NCI-H446 treated with DMSO at 0.1 percent for 48 hours (cell line): ENCODE data around the gene YWHAG.
"Not testable (repeated sequence)": the region's sequence is repeated elsewhere in the genome, so short reads cannot be mapped to it uniquely, and the experiment has no call there.

Experiments
- DNase-seq: peaks from one replicate; lab custom pipeline; 2025; lab: John Stamatoyannopoulos, UW

Gene YWHAG

DNA sequence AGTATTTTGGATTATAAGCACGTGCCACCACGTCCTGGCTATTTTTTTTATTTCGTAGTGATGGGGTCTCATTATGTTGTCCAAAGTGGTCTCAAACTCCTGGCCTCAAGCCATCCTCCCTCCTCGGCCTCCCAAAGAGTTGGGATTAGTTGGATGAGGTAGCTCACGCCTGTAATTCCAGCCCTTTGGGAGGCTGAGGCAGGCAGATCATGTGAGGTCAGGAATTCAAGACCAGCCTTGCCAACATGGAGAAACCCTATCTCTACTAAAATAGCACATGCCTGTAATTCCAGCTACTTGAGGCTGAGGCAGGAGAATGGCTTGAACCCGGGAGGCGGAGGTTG is 21.8 kb upstream of the YWHAG start:
- no peak for DNase-seq

DNA sequence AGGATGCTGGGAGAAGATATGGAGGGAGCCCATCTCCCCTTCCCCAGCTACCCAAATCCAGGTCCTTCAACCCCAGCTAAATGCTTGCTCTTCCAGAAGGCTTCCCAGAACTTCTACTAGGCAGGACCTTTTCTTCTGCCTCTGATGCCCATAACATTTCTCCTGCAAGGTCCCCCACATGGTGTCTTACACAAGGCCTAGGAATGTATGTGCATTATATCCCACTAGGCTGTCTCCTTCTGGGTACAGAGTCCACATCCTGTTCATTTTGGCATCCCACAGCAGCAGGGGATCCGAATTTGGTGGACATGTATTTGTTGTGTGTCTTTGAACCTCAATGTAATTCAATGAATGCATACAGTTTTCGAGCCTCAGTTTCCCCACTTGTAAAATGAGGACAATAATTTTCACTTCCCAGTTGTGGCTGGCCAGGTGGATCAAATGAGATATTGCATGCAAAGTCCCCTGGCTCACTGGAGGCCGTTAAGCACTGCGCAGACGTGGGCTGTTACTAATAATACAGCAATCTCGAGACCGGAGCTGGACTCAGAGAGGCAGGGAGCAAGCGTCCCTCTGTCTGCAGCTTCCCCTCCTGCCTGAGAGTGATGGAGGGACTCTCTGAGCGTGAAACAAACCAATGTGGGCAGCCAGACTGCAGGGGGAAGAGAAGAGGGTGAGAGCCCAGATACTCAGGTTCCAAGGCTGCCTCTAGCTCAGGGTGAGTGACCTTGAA is 18.6 kb upstream of the YWHAG start:
- no peak for DNase-seq

GRCh38 chr7:76375251-76375650 is 16.5 kb upstream of the YWHAG start:
- no peak for DNase-seq

GRCh38 chr7:76372984-76373833 is 14.4 kb upstream of the YWHAG start:
- no peak for DNase-seq

DNA sequence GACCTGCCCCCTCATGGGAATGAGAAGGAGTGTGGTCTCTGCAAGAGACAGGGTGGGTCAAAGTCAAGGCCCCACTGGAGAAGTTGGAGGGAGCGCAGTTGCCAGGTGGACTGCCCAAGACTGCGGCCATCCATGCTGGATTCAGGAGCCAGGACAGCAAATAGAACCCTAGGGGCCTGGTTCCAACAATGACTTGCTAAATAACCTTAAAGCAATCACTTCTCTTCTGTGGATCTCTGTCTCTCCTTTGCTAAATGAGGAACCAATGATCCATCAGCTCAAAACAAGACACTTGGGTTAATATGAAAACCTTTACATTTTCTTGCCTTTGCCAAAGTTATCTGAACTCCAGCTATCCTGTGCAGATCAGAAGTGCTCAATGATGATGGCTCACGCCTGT is 12.6 kb upstream of the YWHAG start:
- no peak for DNase-seq

DNA sequence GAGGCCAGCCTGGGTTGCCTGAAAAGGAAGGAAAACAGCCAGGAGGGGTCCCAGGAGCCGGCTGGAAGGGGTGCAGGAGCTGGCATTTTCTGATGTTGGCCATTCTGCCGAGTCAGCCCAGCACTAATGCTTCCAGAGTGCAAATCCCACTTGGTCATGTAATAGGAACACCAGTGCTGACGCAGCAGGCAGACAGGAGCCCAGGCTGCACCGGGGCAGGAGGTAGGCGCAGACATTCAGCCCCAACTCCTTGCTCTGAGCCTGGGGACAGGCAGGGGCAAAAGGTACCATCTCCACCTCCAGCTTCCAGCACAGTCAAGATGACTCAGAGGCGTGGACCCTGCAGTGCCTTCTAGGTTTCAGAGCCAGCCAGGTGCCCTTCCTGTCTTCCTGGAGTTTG is 10.2 kb upstream of the YWHAG start:
- no peak for DNase-seq

DNA sequence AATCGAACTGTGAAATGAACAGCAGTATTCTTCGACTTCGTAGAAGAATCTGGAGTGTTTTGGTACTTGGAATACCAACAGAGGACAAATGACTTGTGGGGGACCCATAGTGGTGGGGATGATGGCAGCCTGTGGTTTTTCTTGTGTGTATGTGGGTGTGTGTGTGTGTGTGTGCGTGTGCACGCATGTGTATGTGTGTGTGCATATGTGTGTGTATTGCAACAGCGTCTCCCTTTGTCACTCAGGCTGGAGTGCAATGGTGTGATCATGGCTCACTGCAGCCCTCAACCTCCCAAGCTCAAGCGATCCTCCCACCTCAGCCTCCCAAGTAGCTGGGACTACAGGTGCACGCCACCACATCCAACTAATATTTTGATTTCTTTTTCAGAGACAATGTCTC is 9.4 kb upstream of the YWHAG start:
- DNase-seq = no peak

GRCh38 chr7:76364198-76364584 is 5.4 kb upstream of the YWHAG start:
- no peak for DNase-seq

DNA sequence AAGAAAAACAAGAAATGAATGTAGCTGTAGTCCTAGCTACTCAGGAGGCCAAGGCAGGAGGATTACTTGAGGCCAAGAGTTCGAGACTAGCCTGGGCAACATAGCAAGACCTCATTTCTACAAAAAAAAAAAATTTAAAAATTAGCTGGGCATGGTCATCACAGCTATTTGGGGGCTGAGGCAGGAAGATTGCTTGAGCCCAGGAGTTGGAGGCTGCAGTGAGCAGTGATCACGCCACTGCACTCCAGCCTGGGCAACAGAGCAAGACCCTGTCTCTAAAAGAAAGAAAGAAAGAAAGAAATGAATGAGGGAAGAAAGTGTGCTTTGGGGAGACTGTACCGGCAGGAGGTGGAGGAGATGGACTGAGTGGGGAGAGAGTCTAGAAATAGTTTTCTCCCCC is 5.0 kb upstream of the YWHAG start:
- not testable (repeated sequence) for DNase-seq

- no peak for DNase-seq
These were observed 1.3 kb upstream of the YWHAG start for GRCh38 chr7:76359978-76360638.

DNA sequence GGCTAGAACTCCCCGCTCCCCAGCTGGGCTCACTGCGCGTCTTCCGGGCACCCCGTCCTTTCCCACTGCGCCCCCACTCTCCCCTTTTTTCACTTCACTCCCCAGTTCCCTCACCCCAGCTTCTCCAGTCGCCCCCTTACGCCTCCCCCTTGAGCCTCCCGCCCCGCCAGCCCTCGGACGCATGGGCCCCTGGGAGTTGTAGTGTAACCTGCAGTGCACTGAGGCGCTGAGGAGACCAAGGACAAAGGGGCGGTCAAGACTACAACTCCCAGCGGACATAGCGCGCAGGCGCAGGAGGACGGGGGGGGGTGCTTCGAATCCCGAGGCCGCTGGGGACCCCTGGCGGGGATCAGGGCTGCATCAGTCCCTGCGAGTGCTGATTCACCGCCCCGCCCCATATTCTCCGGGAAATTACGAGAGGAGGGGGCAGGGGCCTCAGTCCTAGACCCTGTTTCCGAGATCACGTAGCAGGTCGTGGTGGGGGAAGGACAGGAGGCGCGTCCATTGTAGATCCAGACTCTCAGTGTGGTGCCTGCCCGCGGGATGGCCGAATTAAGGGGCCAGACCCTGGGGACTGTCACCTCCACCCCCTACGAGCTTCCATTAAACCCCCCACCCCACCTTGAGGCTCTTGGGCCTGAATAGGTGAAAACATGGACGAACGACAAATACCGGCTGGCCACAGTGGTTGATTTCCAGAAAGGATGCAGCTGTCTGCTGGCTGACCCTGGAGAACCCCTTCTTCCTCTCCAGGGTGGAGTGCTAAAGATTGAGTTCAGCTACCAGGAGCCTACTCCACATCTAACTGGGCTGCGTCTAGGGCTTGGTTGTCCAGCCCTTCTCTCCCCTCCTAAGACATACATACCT is 553 bp upstream of the YWHAG start:
- DNase-seq = peak; percentile 87

DNA sequence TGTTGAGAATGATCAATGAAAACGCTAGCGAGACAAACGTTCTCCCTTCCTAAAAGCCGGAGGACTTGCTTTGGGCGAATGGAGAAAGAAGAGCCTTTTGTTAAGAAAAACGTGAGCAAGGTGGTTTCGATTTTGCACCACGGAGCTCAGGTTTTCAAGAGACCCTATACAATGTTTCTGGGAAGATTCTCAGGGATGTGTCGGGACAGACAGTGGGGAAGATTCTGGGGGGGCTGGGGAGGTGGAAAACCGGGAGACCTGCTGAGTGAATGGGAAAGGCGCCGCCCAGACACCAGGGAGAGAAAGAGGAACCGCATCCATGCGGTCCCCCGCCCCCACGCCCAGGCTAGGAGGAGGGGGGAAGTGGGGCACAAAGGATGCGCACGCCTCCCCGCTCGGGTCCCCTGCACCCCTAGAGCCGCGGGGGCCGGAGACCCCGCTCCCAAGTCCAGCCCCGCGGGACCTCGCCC is 745 bp downstream of the YWHAG start:
- DNase-seq = no peak

DNA sequence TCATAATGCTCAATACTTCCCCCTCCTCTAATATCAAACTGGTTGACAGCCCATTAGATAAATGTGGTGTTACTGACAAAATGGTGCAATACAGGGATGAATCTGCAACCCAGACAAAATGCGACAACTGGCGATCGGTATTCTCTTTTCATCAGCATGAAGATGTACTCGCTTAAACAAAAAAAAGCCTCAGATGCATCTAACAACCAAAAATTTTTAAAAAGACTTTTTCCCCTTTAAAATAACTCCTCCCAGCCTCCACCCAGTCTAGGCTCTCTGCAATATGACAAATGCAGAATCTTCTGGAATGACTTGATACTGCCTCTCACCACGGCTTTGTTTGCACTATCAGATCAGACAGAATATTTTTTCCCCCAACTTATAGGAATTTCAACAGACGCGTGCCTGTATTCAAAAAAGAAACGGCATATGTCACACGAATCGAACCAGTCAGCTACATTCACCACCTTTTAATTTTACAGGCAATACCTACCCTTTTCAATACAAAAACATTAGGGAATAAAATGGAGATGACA is 1.2 kb downstream of the YWHAG start:
- no peak for DNase-seq

DNA sequence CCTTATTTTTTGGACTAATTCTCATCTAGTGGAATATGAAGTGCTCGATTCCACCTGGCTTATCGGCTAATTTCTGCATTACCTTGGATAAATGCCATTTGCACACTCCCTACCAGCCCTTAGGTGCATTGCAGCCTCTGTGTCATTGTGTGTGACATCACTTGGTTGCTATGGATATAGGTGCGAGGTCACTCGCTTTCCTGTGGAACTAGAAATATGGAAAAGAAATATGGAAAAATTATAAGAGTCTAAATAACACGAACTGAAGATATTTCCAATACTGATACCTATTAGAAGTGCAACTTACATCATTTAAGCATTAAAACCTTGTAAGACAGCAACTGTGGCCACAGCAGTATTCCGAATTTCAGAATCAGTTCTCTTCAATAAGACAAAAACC is 2.0 kb downstream of the YWHAG start:
- DNase-seq = no peak

DNA sequence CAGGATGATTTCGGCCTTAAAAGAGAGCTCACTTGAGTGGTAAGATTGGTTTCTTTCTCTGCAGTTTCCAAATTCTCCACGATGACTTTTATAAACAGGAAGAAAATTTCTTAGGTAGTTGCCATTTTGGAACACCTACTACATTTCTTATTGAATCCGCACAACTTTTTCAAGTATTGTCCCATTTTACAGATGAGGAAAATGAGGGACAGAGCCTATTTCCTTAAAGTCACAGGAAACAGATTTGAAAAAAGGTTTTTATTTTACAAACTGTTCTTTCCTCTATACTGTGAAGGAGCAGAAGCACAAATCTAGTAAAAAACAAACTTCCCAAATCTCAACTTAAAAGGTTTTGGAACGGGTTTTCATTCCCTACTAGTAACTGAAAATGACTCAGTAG is 2.7 kb downstream of the YWHAG start:
- no peak for DNase-seq

DNA sequence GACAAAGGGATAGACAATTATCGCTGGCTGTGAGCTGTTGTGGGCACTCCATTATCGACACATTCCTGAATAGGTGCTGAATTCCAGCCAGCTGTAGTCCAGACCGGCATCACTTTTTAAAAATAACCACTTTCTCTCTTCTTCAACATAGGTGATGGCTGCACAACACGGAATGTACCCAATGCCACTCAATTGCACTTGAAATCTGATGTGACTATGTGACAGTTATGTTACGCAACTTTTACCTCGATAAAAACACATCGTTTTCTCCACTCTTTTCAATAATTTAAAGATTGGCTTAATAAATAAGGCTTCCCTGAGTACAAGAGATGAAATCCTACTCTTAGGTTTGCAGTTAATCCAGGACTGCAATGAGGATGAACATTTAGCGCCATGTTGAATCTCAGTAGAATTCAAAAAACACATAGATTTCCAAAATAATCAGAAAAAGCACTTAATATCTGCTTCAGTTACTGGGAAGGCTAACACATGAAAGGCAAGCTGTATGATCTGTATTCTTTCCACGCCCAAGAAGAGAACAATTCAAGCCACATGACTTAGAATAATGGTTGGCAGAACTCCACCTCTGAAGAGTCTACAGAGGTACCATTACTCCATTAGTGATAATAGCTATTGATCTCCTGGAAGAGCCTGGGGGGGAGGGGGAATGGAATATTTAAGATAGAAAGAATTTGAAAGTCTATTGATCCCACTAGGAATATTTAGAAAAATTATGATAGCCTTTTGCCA is 3.6 kb downstream of the YWHAG start:
- no peak for DNase-seq

DNA sequence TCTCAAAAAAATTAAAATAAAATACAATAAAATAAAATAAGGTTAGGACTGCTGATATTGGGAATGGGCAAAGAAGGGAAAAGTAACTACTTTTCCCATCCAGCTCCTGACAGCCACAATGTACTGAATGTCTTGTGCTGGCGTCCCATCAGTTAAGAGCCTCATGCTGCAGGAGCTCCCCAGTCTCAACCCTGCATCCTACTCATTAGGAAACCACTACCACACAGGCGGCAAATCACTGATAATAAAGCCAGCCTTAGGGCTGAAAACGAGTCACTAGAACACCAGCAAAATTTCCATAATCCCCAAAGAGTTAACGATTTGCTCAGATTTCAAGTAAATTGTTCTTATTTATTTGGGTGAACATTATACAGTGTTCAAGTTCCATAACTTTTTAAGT is 4.3 kb downstream of the YWHAG start:
- no peak for DNase-seq

GRCh38 chr7:76353744-76354143 is 5.0 kb downstream of the YWHAG start:
- no peak for DNase-seq

DNA sequence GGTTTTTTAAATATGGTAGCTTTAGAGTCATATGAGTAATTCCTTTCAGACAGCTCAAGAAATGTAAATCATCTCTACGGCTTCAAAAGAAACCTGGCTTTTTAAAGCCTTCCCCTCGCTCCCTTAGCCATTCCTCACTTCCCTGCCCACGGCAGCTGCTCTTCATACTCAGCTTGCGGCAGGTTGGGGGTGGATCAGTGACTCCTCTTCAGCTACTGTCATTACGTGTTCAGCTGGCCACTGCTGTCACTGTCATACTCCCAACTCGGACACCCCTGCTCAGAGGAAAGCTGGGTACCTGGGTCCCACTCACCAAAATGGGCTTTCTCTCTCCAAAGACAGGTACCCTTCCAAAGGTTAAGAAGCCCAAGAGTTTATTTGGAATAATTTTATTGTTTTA is 6.6 kb downstream of the YWHAG start:
- no peak for DNase-seq

DNA sequence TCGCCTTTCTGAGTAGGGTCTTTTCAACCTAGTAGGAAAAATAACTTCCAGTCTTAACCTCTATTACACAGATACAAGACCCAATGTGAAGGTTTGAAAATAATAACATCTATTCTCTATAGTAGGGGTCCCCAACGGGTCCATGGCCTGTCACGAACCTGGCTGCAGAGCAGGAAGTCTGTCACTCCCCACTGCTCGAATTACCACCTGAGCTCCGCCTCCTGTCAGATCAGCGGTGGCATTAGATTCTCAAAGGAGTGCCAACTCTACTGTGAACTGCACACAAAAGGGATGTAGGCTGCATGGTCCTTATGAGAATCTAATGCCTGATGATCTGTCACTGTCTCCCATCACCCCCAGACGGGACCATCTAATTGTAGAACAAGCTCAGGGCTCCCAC is 7.4 kb downstream of the YWHAG start:
- no peak for DNase-seq

DNA sequence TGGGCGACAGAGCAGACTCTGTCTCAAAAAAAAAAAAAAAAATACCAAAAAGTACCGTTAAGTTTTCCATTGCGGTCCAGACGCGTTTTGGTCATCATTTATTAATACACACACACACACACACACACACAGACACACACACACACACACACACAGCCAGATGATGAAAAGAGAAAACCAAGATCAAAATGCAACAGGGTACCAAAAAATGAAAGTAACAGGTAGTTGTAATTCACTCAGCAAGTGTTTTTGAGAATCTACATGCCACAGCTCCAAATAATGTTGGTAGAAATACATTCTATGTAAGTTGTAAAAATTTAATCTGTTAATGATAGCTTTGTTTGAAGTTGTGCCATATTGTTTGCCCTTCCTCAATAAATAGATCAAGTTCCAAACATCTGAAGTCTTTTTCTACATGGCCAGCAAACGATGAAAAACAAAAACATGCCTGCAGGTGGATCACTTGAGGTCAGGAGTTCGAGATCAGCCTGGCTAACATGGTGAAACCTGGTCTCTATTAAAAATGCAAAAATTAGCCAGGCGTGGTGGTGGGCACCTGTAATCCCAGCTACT is 9.4 kb downstream of the YWHAG start:
- DNase-seq = no peak
